Progenitor cell of endocrine pancreas (in vitro differentiated cells): Measurements from ENCODE around the gene ZNF821. TPM values are rescaled to one million over a fixed set of nuclear protein-coding genes. Genes with fewer than 3 reads are reported as not detected.
A peak's percentile ranks its signal among the peaks of the same experiment; 100 is the strongest.
"Not testable (repeated sequence)": the region's sequence is repeated elsewhere in the genome, so short reads cannot be mapped to it uniquely, and the experiment has no call there.

Experiments
- DNase-seq: peaks from one replicate; pipeline ENCODE4 v3.0.0; 2021; ENCODE audit warnings: low spot score; ENCODE audit not compliant: unreplicated experiment
- H3K27ac Mint-ChIP-seq: 2 replicates; pipeline ENCODE4 v1.8.0; 2021; ENCODE audit warnings: mild to moderate bottlenecking, moderate library complexity, mixed read lengths
- H3K27me3 Mint-ChIP-seq: 2 replicates; pipeline ENCODE4 v1.8.0; 2021; ENCODE audit warnings: mixed read lengths
- H3K36me3 Mint-ChIP-seq: 2 replicates; pipeline ENCODE4 v1.8.0; 2022; ENCODE audit warnings: mixed read lengths; ENCODE audit not compliant: insufficient read depth
- H3K4me1 Mint-ChIP-seq: 2 replicates; pipeline ENCODE4 v1.8.0; 2021; ENCODE audit warnings: low read depth, mixed read lengths
- H3K4me3 Mint-ChIP-seq: 2 replicates; pipeline ENCODE4 v1.8.0; 2021; ENCODE audit warnings: low read depth, mild to moderate bottlenecking, moderate library complexity, mixed read lengths
- H3K9me3 Mint-ChIP-seq: 2 replicates; pipeline ENCODE4 v1.8.0; 2021; ENCODE audit warnings: low read depth, mixed read lengths
- total RNA-seq: library from RNA; stranded (reverse); gene quantifications from 2 replicates; pipeline ENCODE4 v1.2.1, GENCODE V29; 2021
- TF ChIP-seq, protein P1 (sequence below): fragments of 200-600 bp; sonication (generic); IDR thresholded peaks from one replicate; pipeline ENCODE4 v1.5.0; 2021; ENCODE audit warnings: antibody characterized with exemption, mild to moderate bottlenecking; ENCODE audit not compliant: unreplicated experiment

ZNF821 gene
- total RNA-seq, 1 donor from 2014 or later, result 32.3 TPM

DNA sequence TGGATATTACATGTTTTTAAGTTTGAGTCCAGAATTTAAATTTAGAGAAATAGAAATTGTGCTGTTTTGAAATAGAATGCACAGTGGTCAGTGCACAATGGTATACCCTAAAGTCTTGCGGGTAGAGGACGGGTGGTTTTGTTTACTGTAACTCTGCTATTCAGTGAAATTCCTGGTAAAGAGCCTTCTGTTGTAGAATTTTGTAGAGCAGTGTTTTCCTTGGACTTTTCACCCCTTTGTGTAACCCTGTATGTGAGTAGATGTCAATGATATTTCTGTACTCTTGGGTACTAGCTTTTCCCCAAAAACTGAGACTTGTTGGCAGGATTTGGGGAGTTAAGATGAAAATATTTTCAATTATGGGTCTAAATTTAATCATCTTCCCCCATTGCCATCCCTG lies 30.8 kb upstream of the ZNF821 start:
- H3K4me3 Mint-ChIP-seq, result no peak overlapping the region
- H3K27me3 Mint-ChIP-seq, result no peaks in the 10 kb centered on the region
- H3K4me1 Mint-ChIP-seq, result peaks cover 1% of the 10 kb centered on the region
- DNase-seq, result no peak
- peak overlapping the region; percentile 62 for H3K27ac Mint-ChIP-seq
- peaks cover 50% of the 10 kb centered on the region for H3K36me3 Mint-ChIP-seq
- TF ChIP-seq, protein P1, sequence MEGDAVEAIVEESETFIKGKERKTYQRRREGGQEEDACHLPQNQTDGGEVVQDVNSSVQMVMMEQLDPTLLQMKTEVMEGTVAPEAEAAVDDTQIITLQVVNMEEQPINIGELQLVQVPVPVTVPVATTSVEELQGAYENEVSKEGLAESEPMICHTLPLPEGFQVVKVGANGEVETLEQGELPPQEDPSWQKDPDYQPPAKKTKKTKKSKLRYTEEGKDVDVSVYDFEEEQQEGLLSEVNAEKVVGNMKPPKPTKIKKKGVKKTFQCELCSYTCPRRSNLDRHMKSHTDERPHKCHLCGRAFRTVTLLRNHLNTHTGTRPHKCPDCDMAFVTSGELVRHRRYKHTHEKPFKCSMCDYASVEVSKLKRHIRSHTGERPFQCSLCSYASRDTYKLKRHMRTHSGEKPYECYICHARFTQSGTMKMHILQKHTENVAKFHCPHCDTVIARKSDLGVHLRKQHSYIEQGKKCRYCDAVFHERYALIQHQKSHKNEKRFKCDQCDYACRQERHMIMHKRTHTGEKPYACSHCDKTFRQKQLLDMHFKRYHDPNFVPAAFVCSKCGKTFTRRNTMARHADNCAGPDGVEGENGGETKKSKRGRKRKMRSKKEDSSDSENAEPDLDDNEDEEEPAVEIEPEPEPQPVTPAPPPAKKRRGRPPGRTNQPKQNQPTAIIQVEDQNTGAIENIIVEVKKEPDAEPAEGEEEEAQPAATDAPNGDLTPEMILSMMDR, result no peak
- peaks cover 4% of the 10 kb centered on the region for H3K9me3 Mint-ChIP-seq

DNA sequence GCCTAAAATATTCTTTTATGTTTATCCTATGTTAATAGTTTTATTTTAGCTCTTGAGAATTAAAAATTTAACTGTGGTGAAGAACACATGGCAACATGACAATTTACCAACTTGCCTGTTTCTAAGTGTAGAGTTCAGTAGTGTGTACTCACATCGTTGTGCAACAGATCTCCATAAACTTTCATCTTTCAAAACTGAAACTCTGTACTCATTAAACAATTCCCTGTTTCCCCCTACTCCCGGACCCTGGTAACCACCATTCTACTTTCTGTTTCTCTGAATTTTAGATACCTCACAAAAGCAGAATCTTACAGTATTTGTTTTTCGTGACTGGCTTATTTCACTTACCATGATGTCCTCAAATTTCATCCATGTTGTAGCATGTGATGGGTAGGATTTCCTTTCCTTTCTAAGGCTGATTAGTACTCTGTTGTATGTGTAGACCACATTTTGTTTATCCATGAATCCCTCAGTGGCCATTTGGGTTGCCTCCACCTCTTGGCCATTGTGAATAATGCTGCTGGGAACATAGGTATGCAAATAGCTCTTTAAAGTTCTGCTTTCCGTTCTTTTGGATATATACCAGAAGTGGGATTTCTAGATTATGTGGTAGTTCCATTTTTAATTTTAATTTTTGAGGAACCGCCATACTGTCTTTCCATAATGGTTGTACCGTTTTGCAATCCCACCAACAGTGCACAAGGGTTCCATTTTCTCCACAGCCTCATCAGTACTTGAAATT lies 28.7 kb upstream of the ZNF821 start:
- no peak for DNase-seq
- H3K27me3 Mint-ChIP-seq, result no peaks in the 10 kb centered on the region
- TF ChIP-seq, protein P1, result no peak
- H3K9me3 Mint-ChIP-seq, result peaks cover 4% of the 10 kb centered on the region
- H3K4me3 Mint-ChIP-seq, result no peak overlapping the region
- peaks cover 37% of the 10 kb centered on the region for H3K36me3 Mint-ChIP-seq
- H3K27ac Mint-ChIP-seq, result no peak overlapping the region
- H3K4me1 Mint-ChIP-seq, result peaks cover 4% of the 10 kb centered on the region

DNA sequence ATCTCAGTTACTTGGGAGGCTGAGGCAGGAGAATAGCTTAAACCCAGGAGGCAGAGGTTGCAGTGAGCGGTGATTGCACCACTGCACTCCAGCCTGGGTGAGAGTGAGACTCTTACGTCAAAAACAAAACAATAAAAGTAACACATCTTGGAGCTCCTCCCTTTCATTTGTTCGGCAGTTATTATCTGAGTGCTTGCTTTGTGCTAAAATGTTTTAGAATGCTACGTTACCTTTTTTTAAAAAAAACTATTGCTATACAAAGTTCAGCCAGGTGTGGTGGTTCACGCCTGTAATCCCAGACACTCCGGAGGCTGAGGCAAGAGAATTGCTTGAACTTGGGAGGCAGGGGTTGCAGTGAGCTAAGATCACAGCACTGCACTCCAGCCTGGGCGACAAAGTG lies 27.1 kb upstream of the ZNF821 start:
- peaks cover 4% of the 10 kb centered on the region for H3K9me3 Mint-ChIP-seq
- no peaks in the 10 kb centered on the region for H3K27me3 Mint-ChIP-seq
- peaks cover 29% of the 10 kb centered on the region for H3K36me3 Mint-ChIP-seq
- TF ChIP-seq, protein P1, result no peak
- H3K4me1 Mint-ChIP-seq, result peaks cover 7% of the 10 kb centered on the region
- no peak for DNase-seq
- no peak overlapping the region for H3K4me3 Mint-ChIP-seq
- peak overlapping the region; percentile 77 for H3K27ac Mint-ChIP-seq

DNA sequence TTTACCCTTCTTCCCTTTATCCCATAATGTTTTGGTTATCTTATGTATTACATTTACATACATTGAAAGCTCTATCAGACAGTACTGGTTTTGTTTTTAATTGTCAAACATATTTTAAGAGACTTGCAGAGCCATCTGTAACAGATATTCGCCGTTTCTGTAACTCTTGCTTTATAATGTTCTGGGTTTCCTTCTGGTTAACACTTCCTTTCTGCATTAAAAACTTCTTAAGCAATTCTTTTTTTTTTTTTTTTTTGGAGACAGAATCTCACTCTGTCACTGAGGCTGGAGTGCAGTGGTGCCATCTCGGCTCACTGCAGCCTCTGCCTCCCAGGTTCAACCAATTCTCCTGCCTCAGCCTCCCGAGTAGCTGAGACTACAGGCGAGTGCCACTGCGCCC lies 21.8 kb upstream of the ZNF821 start:
- H3K27me3 Mint-ChIP-seq, H3K9me3 Mint-ChIP-seq, H3K27ac Mint-ChIP-seq, H3K4me3 Mint-ChIP-seq, DNase-seq, H3K4me1 Mint-ChIP-seq: not testable (repeated sequence)
- peaks cover 14% of the 10 kb centered on the region for H3K36me3 Mint-ChIP-seq

DNA sequence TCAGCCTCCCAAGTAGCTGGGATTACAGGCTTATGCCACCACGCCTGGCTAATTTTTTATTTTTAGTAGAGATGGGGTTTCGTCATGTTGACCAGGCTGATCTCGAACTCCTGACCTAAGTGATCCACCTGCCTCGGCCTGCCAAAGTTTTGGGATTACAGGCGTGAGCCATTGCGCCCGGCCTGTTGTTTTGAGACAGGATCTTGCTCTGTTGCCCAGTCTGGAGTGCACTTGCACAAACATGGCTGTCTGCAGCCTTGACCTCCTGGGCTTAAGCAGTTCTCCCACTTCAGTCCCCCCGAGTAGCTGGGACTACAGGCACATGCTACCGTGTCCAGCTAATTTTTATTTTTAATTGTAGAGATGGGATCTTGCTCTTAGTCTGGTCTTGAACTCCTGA lies 20.3 kb upstream of the ZNF821 start:
- DNase-seq, result no peak
- peaks cover 12% of the 10 kb centered on the region for H3K36me3 Mint-ChIP-seq
- TF ChIP-seq, protein P1, result no peak
- H3K27me3 Mint-ChIP-seq, result no peaks in the 10 kb centered on the region
- H3K9me3 Mint-ChIP-seq, result no peaks in the 10 kb centered on the region
- H3K27ac Mint-ChIP-seq, result no peak overlapping the region
- H3K4me1 Mint-ChIP-seq, result peaks cover 6% of the 10 kb centered on the region
- no peak overlapping the region for H3K4me3 Mint-ChIP-seq

DNA sequence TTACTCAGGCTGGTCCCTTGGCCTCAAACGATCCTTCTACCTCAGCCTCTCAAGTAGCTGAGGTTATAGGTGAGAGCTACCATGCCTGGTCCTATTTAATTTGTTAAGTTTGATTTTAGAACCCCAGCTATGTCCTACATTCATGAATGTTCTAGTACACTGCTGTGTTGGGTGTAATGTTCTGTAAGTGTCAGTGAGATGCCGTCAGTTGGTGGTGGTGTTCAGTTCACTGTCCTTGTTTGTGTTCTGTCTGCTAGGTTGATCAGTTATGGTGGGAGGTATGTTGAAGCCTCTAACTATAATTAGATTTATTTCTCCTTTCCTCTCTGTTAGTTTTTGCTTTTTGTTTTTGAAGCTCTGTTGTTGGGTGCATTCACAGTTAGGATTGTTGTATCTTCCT lies 19.6 kb upstream of the ZNF821 start:
- Mint-ChIP-seq H3K9me3 (no peaks in the 10 kb centered on the region), H3K27ac (peak overlapping the region; percentile 60), H3K27me3 (no peaks in the 10 kb centered on the region), H3K4me1 (peaks cover 6% of the 10 kb centered on the region), H3K4me3 (no peak overlapping the region), H3K36me3 (peaks cover 14% of the 10 kb centered on the region)
- DNase-seq, result no peak
- TF ChIP-seq, protein P1, result no peak
